DMS 273 (cell line): ENCODE results near the gene MPI.
"Not testable (repeated sequence)": the region's sequence is repeated elsewhere in the genome, so short reads cannot be mapped to it uniquely, and the experiment has no call there.

Source experiments
- DNase-seq: peaks from one replicate; lab custom pipeline; 2025; ENCODE audit not compliant: unreplicated experiment; lab: John Stamatoyannopoulos, UW

Gene MPI

DNA sequence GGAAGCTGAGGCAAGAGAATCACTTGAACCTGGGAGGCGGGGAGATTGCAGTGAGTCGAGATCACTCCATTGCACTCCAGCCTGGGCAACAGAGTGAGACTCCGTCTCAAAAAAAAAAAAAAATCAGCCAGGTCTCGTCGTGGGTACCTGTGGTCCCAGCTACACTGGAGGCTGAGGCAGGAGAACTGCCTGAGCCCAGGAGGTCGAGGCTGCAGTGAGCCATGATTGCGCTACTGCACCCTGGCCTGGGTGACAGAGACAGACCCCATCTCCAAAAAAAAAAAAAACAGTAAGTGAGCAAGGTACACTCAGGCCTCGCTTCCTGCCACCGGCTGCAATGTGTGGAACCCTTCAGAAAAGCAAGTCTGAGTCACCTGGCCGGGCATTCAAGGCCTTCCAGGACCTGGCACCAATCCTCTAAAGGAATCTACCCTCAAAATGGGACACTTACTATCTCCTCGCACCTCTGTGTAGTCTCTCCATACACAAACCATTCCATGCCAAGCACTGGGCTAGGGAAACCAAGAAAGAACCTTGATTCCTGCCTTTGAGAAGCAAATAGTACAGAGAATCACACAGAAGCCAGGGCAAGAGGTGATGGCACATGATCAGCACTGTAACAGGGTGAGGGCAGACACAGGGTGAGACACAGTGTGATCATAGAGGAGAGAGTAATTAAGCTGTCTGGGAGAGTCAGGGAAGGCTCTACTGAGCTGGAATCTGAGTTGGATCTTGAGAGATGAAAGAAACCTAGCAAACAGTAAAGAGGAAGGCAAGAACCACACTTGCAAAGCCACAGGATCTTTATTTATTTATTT lies 26.4 kb upstream of the MPI start:
- no peak for DNase-seq

DNA sequence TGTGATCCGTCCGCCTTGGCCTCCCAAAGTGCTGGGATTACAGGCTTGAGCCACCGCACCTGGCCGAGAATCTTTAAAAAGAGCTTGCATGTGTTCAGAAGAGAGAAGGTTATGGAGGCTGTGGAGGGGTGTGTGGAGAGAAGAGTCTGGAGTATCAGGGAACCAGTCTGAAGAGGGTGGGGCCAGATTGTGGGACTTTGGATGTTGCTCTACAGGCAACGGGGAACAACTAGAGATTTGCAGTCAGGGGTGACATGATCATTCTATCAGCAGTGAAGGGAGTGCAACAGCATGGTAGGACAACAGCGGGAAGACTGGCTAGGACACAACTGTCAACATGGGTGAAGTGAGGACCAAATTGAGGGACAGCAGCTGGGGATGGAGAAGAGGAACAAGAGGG lies 25.5 kb upstream of the MPI start:
- DNase-seq: no peak

DNA sequence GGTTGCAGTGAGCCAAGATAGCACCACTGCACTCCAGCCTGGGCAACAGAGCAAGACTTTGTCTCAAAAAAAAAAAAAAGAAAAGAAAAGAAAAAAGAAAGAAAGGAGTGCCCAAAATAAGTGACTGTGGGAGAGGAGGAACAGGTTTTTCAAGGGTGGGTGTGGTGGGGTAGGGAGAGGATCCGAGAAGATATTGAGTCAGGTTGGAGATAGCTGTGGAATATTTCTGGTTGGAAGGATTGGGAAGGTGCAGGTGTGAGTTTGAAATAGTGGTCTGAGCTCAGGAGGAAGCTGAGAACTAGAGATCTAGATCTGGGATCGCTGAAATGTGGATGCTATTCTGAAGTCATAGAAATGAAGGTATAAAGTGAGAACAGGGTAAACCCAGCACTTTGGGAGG lies 24.5 kb upstream of the MPI start:
- DNase-seq: no peak

DNA sequence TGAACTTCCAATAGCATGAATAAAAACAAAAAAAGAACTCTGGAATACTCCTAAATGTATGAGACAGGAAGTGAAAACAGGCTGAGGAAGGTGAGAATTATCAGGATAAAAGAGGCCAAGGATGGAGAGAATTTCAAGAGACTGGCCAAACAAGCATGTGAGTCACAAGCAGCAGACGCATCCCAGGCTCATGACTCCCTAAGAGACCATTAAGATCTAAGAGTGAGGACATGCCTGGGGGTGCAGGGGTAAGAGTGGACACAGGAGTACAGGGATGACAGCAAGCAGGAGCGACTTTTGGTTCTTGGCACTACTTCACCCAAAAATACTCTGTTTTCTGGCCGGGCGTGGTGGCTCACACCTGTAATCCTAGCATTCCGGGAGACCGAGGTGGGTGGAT lies 23.8 kb upstream of the MPI start:
- DNase-seq: no peak

DNA sequence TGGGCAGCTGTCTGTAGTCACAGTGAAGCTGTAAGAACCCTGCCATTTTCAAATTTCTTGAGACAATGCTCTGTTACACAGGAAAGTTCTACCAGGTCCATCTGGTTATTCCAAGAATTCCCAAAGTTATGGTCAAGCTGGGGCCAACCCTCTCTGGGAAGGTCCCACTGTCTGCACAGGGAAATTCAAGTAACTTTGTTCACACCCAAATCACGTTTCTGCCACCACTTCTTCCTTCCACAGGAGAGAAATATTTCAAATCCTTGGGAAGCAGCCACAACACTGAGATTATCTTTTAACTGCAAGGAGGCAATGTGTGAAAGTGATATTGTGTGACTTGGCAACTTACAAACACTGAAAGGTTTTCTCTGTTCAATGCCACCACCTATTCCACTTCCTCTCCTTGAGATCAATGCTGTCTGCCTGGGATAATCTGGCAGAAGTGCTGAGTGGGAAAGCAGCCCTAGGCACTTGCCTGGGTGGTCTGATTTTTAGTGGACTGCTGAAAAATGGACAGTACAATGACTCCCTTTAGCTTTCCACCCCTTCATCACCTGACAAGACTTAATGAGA lies 22.3 kb upstream of the MPI start:
- no peak for DNase-seq

DNA sequence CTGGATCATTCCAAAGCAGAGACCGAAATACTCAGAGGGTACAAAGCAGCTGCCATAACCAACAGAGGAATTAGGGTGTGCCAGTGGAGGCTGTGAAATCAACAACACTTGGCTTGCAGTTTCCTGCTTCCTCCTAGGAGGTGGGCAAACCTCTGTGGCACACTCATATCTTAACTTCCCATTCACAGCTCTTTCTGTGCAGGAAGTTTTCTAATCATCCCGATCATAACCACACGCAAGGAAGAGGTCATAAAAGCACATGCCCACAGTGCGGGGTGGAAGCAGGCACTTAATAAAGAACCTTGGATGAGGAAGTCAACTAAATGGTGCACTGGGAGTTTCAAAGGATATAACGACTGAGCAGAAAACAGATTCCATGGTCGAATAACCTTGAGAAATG lies 21.8 kb upstream of the MPI start:
- DNase-seq: no peak

DNA sequence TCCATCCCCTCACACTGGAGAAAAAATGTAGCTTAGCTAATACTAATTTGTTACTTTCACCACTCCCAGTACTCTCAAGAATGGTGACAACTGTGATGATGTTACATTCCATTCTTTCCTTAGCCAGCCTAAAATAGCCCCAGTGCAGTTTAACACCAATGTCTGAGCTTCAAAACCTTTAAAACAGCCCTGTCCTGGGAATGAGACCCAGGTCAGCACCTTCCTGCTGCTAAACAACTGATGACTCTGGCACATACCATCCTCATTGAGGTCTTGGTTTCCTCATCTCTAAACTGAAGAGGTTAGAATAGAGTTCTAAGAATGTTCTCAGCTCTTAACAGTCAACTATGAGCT lies 20.5 kb upstream of the MPI start:
- no peak for DNase-seq

DNA sequence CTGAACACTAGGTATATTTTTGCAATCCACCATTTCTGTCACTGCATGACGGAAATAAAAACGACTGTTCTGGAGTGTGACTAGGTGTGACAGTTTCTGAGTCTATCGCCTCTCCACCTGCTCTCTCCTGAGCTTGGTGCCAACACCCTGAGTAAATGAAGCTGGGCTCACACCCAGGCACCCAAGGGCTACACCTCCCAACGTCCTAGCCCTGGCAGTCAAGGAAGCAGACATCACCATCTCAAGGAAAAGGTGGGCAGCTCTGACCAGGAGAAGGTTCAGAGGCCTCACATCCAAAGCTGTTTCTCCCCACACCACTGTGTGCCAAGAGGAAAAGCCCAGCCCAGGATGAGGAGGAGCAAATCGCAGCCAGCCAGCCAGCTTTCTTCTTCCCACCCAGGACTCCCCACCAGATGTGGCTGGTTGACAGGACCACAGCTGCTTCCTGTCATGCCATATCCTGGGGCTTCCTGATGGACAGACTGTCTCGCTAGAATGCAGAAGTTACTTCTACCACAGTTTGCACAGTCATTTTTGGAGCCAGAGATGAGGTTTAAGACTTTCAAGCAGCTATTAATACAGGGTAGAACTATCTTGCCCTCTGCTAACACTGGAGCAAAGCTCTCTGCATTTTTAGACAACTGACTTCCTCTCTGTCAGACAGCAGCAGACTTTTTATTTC lies 20.0 kb upstream of the MPI start:
- no peak for DNase-seq

DNA sequence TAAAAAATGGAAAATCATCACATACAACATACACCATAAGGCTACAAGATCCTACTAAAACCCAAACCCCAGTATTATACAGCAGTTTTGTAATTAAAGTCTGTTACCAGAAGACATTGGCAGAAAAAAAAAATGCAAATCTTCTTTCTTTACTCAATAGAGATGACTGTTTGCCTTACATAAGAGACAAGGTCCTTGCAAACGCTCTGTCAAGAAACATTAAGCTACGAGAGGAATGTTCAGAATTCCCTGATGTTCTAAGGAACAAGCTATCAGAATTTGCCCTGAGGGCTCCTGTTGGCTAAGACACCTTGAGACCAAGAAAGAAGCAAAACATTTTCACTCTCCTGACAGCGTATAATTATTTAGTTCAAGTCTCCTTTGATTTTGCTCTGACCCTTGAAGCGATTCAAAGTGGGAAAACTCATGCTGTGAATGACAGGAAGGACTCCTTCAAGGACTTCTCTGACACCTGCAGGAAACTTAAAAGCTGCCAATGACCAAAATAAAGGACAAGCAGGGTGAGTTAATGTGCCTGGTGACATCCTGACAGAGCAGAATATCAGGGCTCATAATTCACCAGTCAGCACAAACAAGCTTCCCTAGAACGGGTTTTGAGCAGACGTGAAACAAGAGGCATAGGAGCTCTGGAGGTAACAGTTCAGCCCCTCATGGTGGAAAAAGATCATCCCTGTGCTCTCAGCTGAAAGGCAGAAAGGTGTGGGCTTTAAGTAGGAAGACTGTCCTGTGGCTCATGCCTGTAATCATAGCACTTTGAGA lies 19.2 kb upstream of the MPI start:
- DNase-seq: no peak

DNA sequence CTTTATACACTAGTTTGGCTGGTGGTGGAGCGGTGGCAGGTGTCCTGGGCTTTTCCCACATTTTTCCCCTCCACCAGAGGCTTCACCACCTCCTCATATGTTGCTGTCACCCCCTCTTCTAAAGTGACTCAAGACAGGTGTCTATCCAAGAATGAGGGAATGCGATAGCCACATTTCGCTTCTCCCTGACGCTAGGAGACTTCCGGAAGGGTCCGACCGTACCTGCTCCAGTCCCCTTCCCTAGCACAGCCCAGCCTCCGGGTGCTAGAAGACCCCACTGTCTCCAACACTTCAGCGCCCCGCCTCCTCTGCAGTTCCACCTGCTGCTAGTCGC lies 17.2 kb upstream of the MPI start:
- DNase-seq: no peak

DNA sequence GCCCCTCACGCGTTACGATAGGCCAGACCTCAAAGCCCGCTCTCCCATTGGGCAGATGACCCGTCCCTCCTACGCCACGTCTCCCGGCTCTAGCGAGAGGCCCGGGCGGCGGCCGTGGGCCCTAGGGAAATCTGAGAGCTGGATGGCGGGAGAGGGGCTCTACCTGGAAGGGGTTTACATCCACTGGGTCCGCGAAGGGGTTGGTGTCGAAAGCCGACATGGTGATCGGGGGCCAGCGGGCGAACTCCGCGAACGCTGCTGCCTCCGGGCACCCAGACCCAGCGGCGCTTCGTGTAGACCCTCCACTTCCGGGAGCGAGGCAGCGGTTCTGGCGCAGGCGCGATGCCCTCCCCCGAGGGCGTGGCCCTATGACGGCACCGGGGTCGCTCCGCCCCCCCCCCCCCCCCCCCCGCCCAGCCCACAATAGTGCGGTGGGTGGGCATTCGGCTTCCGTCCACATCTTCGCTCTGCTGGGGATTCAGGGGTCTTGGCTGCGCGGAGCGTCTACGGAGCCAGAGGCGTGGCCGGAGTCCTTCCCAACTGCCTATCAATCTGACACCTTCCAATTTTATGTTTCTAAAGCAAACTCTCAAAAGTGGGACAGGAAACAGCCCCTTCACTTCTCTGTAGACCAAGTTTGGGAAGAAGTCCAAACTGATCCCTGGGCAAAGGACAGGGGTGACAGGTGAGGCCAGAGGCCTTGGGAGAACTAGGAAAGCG lies 16.6 kb upstream of the MPI start, which contains the start of gene SCAMP2:
Gene SCAMP2, minus strand, starts transcription at position 330 of the 720 bp plus-strand sequence. Its CDS starts 110 bp downstream, at position 220.
- DNase-seq: peak; percentile 95

DNA sequence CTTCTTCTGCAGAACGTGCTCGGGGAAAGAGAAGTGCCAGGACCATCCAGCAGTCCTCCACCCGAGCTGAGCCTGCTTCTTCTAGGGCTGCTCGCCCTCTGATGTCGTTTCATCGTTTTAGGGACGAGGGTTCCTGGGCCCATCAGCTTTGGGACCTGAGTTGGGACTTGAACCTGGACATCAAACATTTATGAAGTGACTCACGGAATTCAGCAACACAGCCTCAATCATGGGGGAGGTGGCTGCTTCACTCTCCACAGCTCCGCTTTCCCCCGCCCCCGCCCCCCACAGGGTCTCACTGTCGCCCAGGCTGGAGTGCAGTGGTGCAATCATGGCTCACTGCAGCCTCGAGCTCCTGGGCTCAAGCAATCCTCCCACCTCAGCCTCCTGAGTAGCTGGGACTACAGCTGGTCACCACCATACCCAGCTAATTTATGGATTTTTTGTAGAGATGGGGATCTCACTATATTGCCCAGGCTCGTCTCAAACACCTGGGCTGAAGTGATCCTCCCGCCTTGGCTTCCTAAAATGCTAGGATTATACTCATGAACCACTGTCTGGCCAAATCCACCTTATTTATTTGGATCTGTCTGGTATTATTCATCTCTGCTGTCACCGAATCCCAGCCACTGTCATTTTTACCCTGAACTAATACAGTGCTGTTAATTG lies 16.0 kb upstream of the MPI start:
- peak; percentile 55 for DNase-seq

DNA sequence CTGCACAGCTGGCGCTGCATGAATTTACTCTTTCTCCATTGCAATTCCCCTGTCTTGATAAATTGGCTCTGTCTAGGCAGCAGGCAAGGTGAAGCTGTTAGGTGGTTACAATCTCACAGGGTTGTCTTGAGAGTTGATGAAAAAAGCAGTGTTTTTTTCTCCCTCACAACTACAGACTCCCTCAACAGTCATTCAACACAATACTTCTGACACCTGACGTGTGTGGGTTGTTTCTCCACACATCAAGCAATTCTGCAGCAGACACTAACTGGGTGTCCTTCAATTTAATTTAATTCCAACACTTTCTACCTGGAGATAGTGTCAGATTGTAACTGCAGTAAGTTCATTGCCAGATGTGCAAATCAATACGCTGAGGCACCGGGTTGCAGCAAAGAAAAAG lies 11.6 kb upstream of the MPI start:
- DNase-seq: no peak

DNA sequence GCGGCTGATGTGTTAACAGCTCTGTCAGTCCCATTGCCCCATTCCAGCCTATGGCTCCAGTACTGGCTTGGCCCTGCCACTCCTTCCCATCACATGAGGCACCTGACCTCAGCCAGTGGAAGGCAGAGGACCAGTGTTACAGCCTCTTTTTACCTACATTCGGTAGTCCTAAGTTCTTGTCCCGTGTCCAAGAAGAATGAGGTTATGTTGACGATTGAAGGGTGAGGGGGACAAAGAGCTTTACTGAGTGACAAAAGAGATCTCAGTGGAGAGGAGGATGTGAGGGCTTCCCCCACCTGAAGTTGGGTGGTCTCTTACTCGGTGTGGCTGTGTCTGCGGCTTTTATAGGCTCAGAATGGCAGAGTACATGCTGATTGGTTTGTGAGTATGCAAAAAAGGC lies 7.3 kb upstream of the MPI start:
- DNase-seq: no peak

DNA sequence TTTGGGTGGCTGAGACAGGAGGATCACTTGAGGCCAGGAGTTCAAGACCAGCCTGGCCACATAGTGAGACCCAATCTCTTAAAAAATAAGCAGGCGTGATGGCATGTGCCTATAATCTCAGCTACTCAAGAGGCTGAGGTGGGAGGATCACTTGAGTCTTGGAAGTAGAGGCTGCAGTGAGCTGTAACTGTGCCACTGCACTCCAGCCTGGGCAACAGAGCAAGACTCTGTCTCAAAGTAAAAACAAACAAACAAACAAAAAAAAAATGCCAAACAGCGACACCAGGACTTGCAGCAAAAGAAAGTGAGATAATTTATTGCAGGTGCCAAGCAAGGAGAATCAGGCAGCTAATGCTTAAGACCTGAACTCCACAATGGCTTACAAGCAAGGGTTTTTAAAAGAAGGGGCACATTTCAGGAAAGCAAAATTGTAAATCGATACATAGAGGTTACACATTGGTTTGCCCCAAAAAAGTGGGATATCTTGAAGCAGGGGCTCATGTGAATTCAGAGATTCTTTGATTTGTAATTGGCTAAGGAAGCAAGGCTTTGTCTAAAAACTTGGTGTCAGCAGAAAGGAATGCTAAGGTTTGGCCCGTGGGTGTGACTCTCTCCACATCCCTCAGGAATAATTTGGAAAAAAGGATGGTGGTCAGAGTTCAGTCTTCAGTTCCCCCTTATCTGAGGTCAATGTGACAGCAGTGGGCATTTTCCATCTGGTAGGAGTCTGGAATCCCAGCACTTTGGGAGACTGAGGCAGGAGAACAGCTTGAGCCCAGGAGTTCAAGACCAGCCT lies 5.2 kb upstream of the MPI start:
- DNase-seq: no peak

DNA sequence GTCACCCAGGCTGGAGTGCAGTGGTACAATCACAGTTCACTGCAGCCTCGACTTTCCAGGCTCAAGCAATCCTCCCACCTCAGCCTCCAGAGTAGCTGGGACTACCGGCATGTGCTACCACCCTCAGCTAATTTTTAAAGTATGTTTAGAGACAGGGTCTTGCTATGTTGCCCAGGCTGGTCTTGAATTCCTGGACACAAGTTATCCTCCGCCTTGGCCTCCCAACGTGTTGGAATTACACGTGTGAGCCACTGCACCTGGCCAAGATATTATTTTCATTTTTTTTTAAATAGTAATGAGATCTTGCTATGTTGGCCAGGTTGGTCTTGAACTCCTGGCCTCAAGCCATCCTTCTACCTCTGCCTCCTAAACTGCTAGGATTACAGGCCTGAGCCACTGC lies 4.4 kb upstream of the MPI start:
- no peak for DNase-seq

DNA sequence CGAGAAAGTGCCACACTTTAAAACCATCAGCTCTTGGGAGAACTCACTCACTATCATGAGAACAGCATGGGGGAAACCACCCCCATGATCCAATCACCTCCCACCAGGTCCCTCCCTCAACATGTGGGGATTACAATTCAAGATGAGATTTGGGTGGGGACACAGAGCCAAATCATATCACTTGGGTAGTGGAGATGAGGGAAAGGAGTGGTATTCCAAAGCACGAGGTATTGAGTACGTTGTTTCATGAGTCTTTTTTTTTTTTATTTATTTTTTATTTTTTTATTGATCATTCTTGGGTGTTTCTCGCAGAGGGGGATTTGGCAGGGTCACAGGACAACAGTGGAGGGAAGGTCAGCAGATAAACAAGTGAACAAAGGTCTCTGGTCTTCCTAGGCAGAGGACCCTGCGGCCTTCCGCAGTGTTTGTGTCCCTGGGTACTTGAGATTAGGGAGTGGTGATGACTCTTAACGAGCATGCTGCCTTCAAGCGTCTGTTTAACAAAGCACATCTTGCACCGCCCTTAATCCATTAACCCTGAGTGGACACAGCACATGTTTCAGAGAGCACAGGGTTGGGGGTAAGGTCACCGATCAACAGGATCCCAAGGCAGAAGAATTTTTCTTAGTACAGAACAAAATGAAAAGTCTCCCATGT lies 2.2 kb upstream of the MPI start:
- DNase-seq: not testable (repeated sequence)

DNA sequence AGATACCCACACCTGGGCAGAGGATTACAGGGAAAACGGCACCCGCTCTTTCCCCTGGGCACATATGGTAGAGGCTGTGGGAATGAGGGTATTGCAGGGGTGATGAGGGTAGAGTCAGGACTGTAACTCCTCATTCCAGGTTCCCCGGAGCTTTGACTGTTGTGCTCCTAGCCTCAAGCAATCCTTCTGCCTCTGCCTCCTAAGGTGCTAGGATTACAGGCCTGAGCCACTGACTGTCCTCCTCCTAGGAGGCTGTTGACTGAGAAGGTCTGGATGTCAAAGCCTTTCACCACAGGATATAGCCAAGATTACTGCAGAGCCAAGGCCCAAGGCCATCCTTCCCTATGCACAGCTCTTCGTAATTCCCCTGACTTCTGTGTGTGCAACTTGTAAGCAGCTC lies 1.1 kb upstream of the MPI start:
- DNase-seq: no peak

DNA sequence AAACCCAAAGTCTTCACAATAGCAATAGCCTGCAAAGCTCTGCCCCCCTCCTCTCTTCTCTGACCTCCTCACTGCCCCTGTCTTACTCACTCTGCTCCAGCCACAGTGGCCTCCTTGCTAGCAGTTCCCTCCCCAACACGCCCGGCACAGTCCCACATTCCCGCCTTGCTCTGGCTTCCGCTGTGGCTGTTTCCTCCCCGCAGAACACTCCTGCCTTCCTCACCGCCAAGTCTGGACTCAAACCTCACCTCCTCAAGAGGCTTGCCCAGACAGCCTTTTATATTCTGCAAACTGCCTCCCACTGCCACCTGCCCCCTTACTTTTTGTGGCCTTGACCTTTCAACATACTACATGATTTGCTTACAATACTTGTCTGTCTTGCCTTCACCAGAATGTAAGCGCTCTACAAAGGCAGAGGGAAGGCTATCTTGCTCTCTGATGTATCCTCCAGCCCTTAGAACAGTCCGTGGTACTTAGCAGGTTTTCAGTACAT lies 406 bp upstream of the MPI start:
- DNase-seq: no peak
